Lower leg skin (tissue), 3 donors: ENCODE results near the gene EXOC1.

ENCODE experiments used
- POLR2A ChIP-seq, 2 donors: fragments of 450-650 bp; IDR thresholded peaks; one replicate each; pipeline ENCODE4 v1.6.1; 2016 to 2017; ENCODE audit warnings: antibody characterized with exemption in 2 of 2, mild to moderate bottlenecking in 1 of 2, moderate library complexity in 1 of 2
- TF ChIP-seq, protein P1 (sequence below), 3 donors: fragments of 450-650 bp; IDR thresholded peaks; one replicate each; pipeline ENCODE4 v1.5.1; 2016; ENCODE audit warnings: antibody characterized with exemption in 3 of 3, mild to moderate bottlenecking in 3 of 3, moderate library complexity in 2 of 3

GRCh38 chr4:55808632-55809031 is 44.8 kb upstream of the EXOC1 start:
- TF ChIP-seq, protein P1, sequence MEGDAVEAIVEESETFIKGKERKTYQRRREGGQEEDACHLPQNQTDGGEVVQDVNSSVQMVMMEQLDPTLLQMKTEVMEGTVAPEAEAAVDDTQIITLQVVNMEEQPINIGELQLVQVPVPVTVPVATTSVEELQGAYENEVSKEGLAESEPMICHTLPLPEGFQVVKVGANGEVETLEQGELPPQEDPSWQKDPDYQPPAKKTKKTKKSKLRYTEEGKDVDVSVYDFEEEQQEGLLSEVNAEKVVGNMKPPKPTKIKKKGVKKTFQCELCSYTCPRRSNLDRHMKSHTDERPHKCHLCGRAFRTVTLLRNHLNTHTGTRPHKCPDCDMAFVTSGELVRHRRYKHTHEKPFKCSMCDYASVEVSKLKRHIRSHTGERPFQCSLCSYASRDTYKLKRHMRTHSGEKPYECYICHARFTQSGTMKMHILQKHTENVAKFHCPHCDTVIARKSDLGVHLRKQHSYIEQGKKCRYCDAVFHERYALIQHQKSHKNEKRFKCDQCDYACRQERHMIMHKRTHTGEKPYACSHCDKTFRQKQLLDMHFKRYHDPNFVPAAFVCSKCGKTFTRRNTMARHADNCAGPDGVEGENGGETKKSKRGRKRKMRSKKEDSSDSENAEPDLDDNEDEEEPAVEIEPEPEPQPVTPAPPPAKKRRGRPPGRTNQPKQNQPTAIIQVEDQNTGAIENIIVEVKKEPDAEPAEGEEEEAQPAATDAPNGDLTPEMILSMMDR (IDR thresholded peaks at IDR 0.05) = no peak
- no peak for TF ChIP-seq POLR2A (IDR thresholded peaks at IDR 0.05)
